HG02884 (cell line): ENCODE results near the gene CCDC177.

Experiments used
- ATAC-seq: cut with Tn5 transposase; IDR thresholded peaks from one replicate; pipeline ENCODE4 v1.9.1; 2021; ENCODE audit warnings: mild to moderate bottlenecking, moderate library complexity; ENCODE audit not compliant: unreplicated experiment

CCDC177 gene

DNA sequence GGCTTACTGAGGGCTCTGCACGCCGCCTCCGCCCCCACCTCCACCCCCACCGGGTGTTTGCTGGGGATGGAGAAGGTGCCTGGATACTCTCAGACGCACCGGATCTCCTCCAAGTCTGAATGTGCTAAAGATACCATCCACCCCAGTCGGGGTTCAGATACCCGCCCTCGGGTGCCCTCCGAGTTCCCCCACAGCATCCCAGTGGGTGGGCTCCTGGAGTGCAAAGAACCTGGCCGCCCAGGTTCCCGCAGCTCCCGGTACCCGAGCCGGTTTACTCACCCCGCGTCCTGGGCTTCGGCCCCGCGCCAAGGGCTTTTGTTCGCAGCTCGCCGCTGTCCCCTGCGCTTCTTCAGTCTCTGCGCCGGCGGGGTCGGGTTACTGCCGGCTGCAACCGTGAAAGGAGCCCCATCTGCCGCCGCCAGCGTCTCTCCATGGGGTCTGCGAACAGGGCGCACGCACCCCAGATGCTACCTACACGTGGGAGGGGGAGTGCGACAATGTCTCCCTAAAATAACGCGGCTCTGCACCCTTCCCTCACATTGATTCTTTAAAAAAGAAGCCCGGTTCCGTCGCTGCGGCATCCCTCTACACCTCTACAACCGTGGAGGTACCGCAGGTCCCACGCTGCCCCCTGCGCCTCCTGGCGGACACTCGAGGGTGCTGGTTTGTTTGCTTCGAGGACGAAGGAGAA, at the start of gene CCDC177:
TSS of gene CCDC177 (minus strand) at position 609 of the 691 bp plus-strand sequence. CDS start 1,249 bp downstream, outside the sequence.
- no peak for ATAC-seq

DNA sequence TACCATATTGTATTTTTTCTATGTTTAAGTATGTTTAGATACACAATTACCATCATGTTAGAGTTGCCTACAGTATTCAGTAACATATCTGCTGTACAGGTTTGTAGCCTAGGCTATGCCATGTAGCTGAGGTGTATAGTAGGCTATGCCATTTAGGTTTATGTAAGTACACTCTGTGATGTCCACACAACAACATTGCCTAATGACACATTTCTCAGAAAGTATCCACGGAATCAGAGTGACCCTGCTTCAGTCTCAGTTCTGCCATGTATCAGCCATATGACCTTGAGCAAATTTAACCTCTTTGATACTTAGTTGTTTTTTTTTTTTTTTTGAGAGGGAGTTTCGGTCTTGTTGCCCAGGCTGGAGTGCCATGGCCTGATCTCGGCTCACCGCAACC, 49.5 kb upstream of the CCDC177 start:
- no peak for ATAC-seq

DNA sequence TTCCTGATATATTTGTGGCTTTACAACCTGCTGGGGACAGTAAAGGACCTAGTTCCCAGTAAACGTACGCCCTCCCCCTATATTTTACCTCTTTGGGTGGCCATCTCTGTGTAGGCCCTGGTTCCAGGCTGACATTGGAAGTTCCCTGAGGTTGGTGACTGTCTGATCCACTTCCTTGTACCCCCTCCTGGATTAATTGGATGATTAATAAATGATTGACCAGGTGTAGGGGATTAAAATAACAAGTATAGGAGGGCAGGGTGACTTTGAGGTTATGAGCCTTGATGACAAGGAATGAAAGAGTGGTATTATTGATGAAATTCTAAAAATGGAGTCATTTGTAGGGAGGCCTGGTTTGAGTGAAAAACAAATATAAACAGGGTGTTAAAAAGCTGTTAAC, 46.3 kb upstream of the CCDC177 start:
- ATAC-seq, result no peak

DNA sequence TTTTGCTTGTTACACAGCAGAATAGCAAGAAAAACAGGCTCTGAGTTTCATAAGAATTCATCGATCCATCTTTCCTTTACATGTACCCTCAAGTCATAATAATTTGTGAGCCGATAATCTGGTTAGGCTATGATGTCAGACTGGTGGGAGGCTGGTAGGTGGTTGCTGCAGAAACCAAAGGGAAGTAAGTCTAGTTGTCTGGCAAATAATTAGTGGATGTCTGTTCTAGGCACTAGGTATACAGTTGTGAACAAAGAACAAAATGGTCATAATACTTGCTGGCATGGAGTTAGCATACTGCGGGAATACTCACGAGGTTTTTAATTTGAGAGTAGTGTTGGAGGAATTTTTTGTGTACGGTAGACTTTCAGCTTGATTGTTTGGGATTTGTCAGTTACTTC, 45.5 kb upstream of the CCDC177 start:
- ATAC-seq, result no peak

DNA sequence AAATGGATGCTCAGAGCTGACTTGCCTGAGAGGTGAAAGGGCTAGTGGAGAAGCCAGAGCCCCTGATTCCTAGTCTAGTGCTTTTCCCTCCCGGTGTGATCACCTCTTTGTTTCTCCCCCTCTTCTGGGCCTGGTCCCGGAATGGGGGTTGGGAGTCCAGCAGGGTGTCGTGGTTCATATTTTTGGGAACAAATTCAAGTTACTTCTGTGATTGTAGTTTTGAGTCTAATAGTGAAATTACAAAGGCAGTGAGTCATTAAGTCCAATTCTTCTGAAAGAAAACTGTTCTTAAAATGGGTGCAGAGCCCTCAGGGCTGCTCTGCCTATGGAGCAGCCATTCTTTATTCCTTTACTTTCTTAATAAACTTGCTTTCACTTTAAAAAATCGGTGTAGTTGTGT, 44.3 kb upstream of the CCDC177 start:
- no peak for ATAC-seq

DNA sequence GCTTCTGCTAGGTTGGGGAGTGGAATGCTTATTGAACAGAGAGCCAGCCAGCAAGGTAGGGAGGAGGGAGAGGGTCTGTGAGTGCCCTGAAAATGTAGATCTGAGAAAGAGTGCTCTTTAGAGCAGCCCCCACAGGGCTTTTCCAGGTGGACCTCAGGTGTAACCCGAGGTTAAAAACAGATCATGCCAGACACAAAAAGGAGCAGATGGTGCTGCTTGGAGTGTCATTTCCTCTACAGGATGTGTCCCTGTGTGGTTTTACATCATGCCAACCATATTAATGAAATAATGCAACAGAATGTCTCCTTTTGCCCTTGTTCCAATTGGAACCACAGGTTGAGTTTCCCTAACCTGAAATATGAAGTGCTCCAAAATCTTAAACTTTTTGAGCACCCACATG, 43.1 kb upstream of the CCDC177 start:
- ATAC-seq, result no peak

DNA sequence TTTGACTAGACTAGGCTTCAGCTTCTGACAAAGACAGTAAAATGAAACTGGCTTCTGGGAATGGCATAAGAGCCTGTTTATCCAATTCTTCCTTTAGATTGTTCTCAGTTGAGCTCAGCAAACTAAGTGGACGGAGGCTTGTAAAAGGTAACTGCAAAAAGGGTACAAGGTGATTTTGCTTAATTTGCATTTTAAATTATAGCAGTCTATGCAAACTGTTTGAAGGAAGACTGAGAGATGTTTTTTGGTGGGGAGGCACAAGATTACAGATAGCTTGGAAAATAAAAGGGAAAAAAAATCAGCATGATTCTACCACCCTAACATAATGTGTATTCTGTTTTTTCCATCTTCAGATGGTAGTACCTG, 41.7 kb upstream of the CCDC177 start:
- no peak for ATAC-seq

DNA sequence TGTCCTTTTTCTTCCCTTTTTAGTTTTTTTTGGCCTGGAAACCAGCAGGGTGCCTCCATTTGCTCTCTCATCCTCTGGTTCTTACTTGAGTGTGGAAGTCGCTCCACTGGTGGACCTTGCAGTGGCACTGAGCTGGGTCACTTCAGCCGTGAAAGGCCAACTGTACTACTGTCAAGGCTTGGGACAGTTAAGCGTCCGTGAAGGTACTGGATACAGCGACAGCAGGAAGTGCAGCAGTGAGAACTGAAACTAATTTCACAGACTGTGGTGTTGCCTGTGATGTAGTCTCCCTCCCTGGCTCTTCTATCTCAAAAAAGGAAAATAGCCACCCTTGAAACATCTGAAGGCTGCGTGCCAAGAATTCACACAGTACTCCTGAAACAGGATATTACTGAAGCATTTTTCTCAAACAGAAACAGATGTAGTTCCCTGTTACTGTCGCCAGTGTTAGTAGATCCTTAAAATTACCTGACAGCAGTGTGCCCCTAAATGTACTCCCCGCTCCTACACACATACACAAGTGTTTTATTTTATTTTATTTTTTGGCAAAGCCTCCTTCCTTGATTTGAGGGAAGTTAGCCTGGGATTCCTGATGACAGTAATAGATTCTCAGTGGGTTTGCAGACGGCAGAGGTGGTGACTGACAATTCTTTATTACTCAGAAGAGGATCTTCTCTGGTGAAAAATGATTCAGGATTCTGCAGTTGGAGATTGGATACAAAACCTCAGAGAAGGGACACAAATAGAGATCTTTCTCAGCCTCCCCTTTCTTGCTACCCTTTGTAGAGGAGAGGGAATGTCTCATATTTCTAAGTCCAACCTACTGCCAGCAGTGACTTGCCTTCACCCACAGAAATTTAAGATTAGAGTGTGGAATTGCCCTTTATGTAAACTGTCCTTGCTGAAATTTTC, 41.1 kb upstream of the CCDC177 start:
- peak; percentile 51 for ATAC-seq

DNA sequence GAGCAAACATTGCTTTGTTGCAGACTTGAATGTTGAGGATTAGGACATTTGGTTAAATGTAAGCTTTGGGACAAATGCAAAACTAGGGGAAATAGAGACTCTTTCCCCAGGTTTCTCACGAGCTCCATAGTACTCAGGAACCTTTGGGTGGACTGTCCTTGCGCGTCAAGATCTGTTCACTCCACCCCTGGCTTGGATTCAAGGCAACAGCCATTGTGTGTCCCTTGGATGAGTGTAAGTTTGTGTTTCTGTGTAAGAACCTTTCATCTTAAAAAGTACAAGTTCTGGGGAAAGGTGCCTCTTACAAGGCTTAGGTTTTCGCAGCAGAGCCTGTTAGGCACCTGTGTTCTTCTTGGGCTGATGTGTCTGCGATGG, 40.4 kb upstream of the CCDC177 start:
- no peak for ATAC-seq

DNA sequence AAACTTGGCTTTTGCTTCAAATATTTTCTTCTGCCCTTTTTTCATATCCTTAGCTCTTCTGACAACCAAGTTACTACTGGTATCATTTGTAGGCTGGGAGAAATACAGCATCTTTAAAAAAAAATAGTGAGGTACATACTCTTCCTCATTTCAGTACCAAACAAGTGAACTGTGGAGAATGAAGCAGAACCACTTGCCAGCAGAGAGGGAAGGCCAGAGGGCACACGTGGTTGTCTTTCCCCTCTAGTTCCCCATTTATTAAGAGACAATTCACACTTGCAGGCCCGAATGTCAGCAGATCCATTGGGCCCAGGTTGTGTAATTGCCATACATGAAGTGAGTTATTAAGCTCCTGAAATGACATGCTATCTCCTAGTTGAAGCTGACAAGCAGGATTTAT, 39.9 kb upstream of the CCDC177 start:
- ATAC-seq, result no peak

DNA sequence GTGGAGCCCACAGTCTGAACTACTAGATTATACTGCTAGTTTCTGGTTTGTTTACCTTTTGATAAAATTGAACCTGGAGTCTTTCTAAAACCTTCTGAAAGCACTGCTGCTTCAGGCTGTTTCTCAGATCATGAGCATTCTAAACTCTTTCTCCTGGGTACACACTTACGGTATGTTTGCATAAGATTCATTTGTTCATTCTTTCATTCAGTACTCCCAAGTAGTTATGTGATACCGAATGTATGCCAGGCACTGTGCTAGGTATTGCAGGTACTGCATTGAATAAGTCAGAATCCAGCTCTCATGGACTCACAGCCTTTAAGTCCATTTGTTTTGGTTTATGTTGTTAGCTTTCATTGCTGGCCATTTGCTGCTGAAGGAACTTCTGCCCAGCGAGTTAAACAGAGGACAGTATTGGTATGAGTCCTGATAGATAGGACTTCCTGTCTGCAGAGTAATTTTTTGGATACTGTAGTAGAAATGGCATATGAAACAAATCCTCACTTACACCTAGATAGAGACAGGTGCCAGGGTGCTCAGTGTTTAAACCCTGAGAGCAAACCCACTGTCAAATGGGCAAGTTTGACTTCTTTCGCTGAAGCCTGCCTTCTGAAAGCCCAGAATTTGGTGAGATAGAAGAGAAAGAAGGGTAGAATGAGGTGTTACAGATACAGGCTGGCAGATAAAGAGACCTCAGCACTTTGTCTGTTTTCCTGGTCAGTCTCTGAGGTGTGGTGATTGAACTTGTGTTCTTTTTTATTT, 38.8 kb upstream of the CCDC177 start:
- ATAC-seq, result no peak

DNA sequence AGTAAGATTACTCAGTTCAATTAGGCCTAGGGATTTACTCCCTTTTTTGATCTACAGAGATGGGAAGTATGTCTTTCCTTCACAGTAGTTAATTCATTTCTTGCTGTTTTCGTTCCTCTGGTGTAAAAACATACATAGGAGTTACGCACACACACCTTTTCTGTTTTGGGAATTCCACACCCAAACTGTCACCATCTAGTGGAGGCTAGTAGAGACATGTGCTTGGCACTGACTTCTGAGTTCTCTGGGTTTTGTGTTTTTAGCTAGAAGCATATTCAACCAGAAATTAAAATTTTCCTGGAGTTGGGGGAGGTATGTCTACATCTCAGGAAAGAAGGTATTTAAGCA, 38.1 kb upstream of the CCDC177 start:
- ATAC-seq, result no peak

DNA sequence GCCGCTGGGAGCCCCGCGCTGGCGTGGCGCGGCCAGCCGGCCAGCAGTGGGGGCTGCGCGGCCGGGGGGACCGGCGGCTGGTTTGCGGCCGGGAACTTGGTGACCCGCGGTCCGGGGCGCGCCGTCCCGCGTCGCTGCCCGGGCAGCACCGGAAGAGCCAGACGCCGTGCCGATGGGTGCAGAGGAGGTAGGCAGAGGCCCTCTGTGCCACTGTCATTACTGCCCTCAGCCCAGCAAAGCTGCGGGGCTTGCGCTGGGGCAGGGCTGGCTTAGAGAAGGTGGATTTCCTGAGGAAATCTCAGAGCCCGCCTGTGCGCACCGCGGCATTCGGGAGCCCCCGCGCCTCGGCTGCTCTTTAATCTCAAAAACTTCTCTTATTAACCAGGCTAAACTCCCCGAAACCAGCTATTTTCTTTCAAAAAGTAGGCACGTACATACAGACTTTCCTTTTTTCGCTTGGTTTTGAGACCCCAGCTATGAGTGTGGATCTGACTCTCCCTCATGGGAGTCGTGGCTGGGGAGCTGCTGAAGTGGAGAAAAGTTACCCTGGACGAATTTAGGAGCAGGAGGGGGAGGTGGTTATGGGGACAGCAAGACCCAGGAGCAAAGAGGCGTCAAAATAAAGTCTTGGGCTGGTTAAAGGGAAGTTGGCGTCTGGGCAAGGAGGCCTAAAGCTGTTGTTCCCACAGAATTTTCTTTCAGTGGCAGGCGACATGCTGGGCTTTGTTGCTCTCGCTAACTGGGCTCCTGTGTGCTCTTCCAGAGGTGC, 37.5 kb upstream of the CCDC177 start:
- ATAC-seq, result no peak

DNA sequence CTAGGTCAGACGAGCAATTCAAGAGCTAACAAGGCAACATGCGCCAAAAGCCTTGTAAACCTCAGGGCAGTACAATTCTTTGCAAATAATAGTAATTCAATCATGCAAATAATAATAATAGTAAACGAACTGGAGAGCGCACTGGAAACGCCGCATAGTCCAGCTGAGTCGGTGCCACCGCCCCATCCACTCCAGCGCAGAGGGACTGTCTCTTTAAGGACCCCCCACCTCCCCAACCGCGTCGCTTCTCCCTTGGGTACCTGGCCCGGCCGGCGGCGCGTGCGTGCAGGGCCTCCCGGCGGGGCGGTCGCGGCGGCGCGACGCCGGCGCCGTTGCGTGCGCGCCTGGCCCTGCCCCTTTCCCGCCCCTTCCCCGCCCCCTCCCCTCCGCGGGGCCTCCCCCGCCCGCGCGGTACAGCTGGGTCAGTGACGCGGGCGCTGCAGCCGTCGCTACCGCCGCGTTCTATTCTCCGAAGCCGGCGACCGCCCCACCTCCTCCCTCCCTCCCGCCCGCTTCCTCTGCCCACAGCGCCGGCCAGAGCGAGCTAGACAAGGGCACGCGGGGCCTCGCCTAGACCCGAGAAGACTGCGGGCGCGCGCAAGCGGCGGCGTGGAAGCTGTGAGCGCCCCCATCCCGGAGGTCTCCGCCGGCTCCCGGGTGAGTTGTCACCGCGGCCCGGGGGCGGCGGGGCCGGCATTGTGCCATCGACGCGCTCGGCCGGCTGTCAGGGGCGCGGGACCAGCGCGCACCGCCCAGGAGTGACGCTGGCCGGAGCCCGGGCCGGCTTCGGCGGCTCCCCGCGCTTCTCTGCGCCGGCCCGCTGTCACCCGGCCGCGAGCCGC, 36.7 kb upstream of the CCDC177 start, which contains the start of gene SUSD6:
TSS of gene SUSD6 (plus strand) at position 425 of the 842 bp plus-strand sequence. CDS start 46,997 bp downstream, outside the sequence.
- ATAC-seq, result peak; percentile 46

DNA sequence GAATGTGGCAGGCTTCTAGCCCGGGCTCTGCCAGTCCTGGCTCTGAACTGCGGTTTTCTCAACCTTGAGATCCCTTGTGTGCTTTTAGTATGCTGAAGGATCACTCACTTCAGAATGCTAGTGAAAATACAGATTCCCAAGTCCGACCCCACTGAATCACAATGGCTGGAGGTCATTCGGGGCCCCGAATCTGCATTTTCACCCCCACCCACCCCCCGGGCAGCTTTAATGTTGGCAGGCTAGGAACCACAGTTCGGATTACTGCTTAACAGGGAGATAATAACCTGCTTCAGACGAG, 36.2 kb upstream of the CCDC177 start:
- ATAC-seq, result no peak

DNA sequence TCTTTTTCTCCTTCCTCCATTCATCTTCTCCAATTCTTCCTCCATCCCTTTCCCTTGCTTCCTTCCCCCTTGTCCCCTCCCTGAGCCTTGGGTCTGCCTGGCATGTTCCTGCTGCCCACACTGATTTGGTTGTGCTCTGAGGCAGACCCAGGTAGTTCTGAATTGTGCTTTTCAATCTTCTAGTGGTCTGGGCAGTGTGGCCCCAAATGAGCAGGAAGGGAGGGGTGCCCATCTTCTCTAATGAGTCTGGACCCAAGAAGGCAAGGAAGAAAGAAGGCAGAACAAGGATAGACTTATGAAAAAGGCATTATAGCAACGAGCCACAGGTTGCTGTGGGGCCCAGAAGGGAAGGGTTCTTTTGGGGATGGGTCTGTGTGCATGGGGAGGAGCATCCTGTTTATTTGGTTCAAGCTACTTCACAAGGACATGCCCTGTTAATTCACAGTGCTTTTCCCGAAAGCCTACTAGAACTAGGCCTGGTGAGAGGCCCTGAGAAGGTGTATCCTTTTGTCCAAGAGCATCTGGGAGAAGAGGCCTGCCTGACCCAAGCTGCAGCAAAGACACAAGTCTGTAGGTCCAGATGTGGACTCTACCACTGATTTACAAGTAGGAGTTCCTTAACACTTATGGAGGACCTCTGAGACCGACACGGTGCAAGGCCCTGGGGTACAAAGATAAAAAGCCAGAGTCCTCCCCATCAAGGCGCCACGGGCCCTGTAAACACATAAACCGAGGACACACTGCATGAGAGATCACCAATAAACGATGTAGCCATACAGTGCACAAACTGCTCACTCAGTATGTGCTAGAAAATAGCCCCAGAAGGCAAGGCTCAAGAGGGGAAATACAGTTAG, 35.6 kb upstream of the CCDC177 start:
- ATAC-seq, result no peak

DNA sequence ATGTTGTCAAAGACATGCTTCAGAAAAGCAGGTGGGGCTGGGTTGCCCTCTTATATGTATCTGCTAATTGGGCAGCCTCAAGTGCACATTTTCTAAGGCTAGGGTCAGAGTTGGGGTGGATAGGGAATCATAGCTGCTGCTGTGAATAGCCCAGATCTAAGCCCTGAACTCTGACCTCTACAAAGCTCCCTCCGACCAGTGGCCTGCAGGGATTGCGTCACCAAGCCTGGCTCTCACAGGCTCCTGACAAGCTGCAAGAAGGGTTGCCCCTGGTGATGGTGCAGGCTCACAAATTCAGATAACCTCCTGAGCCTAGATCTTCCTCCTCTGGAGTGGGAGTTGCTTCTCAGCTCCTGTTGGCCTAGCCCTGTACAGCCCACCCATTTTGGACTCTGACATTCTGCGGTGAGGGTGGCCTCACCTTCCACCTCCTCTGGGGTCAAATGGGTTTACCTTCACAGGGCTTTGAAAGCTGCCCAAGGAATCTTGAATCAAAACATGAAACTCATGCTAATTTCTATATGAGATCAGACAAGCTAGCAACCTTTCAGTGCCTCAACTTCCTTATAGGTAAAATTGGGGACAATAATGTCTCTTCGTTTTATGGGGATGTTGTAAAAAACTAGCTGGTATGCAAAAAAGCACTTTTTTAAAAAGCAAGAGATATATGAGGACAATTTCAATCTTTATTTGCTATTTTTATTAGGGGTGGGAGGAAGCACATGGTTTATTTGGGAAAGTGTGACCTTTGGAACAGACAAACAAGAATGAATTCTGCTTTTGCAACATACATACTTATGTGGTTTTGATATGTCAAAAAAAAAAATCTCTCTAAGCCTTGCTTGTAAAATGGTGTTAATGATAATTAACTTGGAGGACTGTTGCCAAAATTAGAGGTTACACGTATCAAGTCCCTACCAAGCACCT, 31.9 kb upstream of the CCDC177 start:
- no peak for ATAC-seq

DNA sequence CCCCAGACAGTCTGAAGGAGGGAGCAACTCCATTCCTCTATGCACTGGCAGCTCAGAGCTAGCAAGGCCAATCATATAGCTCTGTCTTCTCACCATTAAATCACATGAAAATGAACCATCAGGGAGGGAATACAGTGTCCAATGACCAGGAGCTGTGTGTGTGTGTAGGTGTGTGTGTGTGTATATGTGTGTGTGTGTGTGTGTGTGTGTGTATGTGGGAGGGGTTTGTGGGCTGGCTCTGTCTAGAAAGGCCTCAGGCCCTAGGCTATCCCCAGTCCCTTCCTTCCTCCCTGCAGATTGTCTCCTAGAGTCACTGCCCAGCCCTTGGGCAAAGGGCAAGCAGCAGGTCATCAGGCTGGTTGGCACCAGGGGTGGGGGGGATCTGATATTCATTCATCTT, 31.1 kb upstream of the CCDC177 start:
- ATAC-seq, result no peak
